H9 (cell line): ENCODE measurements around the gene SLC44A2. TPM values are rescaled to one million over a fixed set of nuclear protein-coding genes. Genes with fewer than 3 reads are reported as not detected.

Experiments
- DNase-seq: peaks from one replicate; pipeline ENCODE4 v3.0.0-alpha.2; 2017
- H2AFZ ChIP-seq: one replicate; pipeline ENCODE4 v1.6.1; 2013; ENCODE audit warnings: mild to moderate bottlenecking, low read length, control low read depth, moderate library complexity
- H2AK5ac ChIP-seq: 2 replicates; pipeline ENCODE4 v1.6.1; 2013; ENCODE audit warnings: low read length, control low read depth, mixed read lengths; ENCODE audit not compliant: insufficient read length
- H2BK120ac ChIP-seq: one replicate; pipeline ENCODE4 v1.6.1; 2013; ENCODE audit warnings: low read depth, mild to moderate bottlenecking, low read length, control low read depth, inconsistent platforms; ENCODE audit not compliant: poor library complexity, severe bottlenecking
- H2BK12ac ChIP-seq: 2 replicates; pipeline ENCODE4 v1.6.1; 2013; ENCODE audit warnings: low read length, control low read depth, mixed read lengths, low read depth; ENCODE audit not compliant: insufficient read length
- H2BK15ac ChIP-seq: 2 replicates; pipeline ENCODE4 v1.6.1; 2013; ENCODE audit warnings: low read depth, low read length, control low read depth
- H2BK20ac ChIP-seq: one replicate; pipeline ENCODE4 v1.6.1; 2013; ENCODE audit warnings: low read depth, mild to moderate bottlenecking, low read length, control low read depth, inconsistent platforms; ENCODE audit not compliant: poor library complexity, severe bottlenecking
- H2BK5ac ChIP-seq: 2 replicates; pipeline ENCODE4 v1.6.1; 2013; ENCODE audit warnings: low read length, control low read depth, mixed read lengths; ENCODE audit not compliant: insufficient read length
- H3K14ac ChIP-seq: 2 replicates; pipeline ENCODE4 v1.6.1; 2013; ENCODE audit warnings: low read length, control low read depth; ENCODE audit not compliant: insufficient read depth
- H3K18ac ChIP-seq: 2 replicates; pipeline ENCODE4 v1.6.1; 2013; ENCODE audit warnings: low read depth, mild to moderate bottlenecking, mixed read lengths, low read length, control low read depth; ENCODE audit not compliant: insufficient read length
- H3K23ac ChIP-seq: 2 replicates; pipeline ENCODE4 v1.6.1; 2013; ENCODE audit warnings: low read length, control low read depth, mixed read lengths, low read depth; ENCODE audit not compliant: insufficient read length
- H3K23me2 ChIP-seq: 2 replicates; pipeline ENCODE4 v1.6.1; 2013; ENCODE audit warnings: low read depth, mild to moderate bottlenecking, mixed read lengths, low read length, control low read depth; ENCODE audit not compliant: insufficient read length, poor library complexity, severe bottlenecking
- H3K27ac ChIP-seq: 2 replicates; pipeline ENCODE4 v1.5.1; 2013; ENCODE audit warnings: low read length, control low read depth, mixed read lengths, low read depth; ENCODE audit not compliant: insufficient read length
- H3K27me3 ChIP-seq: 2 replicates; pipeline ENCODE4 v1.6.1; 2013; ENCODE audit warnings: low read length, control low read depth, inconsistent platforms; ENCODE audit not compliant: insufficient read depth
- H3K4ac ChIP-seq: 2 replicates; pipeline ENCODE4 v1.6.1; 2013; ENCODE audit warnings: low read depth, mild to moderate bottlenecking, control low read depth, inconsistent platforms, low read length, moderate library complexity
- H3K4me1 ChIP-seq: 2 replicates; pipeline ENCODE4 v1.6.1; 2013; ENCODE audit warnings: low read length, control low read depth, inconsistent platforms; ENCODE audit not compliant: insufficient read depth
- H3K4me2 ChIP-seq: 2 replicates; pipeline ENCODE4 v1.6.1; 2013; ENCODE audit warnings: low read length, control low read depth, mixed read lengths; ENCODE audit not compliant: insufficient read length, insufficient read depth
- H3K56ac ChIP-seq: 2 replicates; pipeline ENCODE4 v1.6.1; 2013; ENCODE audit warnings: low read depth, mild to moderate bottlenecking, mixed read lengths, low read length, control low read depth; ENCODE audit not compliant: insufficient read length
- H3K79me1 ChIP-seq: 2 replicates; pipeline ENCODE4 v1.6.1; 2013; ENCODE audit warnings: low read depth, mild to moderate bottlenecking, moderate library complexity, low read length, control low read depth, inconsistent platforms; ENCODE audit not compliant: insufficient read depth, poor library complexity, severe bottlenecking
- H3K79me2 ChIP-seq: 2 replicates; pipeline ENCODE4 v1.6.1; 2013; ENCODE audit warnings: low read length, control low read depth, inconsistent platforms; ENCODE audit not compliant: insufficient read depth
- H3K9ac ChIP-seq: 2 replicates; pipeline ENCODE4 v1.6.1; 2013; ENCODE audit warnings: low read length, control low read depth, mixed read lengths; ENCODE audit not compliant: insufficient read length; ENCODE audit errors: extremely low read depth
- H3K9me3 ChIP-seq: one replicate; pipeline ENCODE4 v1.6.1; 2013; ENCODE audit warnings: low read depth, low read length, inconsistent platforms; ENCODE audit not compliant: control insufficient read depth
- H3T11ph ChIP-seq: one replicate; pipeline ENCODE4 v1.6.1; 2013; ENCODE audit warnings: mild to moderate bottlenecking, low read length, control low read depth, inconsistent platforms
- H4K20me1 ChIP-seq: one replicate; pipeline ENCODE4 v1.6.1; 2013; ENCODE audit not compliant: control insufficient read depth, insufficient read length, insufficient read depth
- H4K5ac ChIP-seq: 2 replicates; pipeline ENCODE4 v1.6.1; 2013; ENCODE audit warnings: low read depth, mild to moderate bottlenecking, mixed read lengths, low read length, control low read depth; ENCODE audit not compliant: insufficient read length
- H4K8ac ChIP-seq: replicated peaks from 2 replicates; pipeline ENCODE4 v1.6.1; 2013; ENCODE audit warnings: low read length, control low read depth, mixed read lengths, low read depth; ENCODE audit not compliant: insufficient read length
- H4K91ac ChIP-seq: 2 replicates; pipeline ENCODE4 v1.6.1; 2013; ENCODE audit warnings: low read depth, mild to moderate bottlenecking, moderate library complexity, mixed read lengths, low read length, control low read depth; ENCODE audit not compliant: insufficient read length
- H3K27ac Mint-ChIP-seq, 3 experiments: 2 replicates in 2 of 3; 3 replicates in 1 of 3; pipeline ENCODE4 v1.8.0; 2020 to 2021; ENCODE audit warnings: mixed read lengths in 3 of 3, mild to moderate bottlenecking in 1 of 3, moderate library complexity in 1 of 3
- H3K27me3 Mint-ChIP-seq: 2 replicates; pipeline ENCODE4 v1.8.0; 2021; ENCODE audit warnings: low read depth, mild to moderate bottlenecking, moderate library complexity, mixed read lengths
- H3K36me3 Mint-ChIP-seq, 3 experiments: 2 replicates in 2 of 3; 3 replicates in 1 of 3; pipeline ENCODE4 v1.8.0; 2020 to 2021; ENCODE audit warnings: low read depth in 3 of 3, mixed read lengths in 3 of 3; ENCODE audit not compliant: insufficient read depth in 1 of 3
- H3K4me1 Mint-ChIP-seq, 2 experiments: 2 replicates each; pipeline ENCODE4 v1.8.0; 2020; ENCODE audit warnings: mixed read lengths in 2 of 2
- H3K4me3 Mint-ChIP-seq, 2 experiments: 2 replicates in 1 of 2; 3 replicates in 1 of 2; pipeline ENCODE4 v1.8.0; 2020 to 2021; ENCODE audit warnings: mild to moderate bottlenecking in 2 of 2, mixed read lengths in 2 of 2, moderate library complexity in 1 of 2
- H3K9me3 Mint-ChIP-seq, 2 experiments: 2 replicates in 1 of 2; 3 replicates in 1 of 2; pipeline ENCODE4 v1.8.0; 2020; ENCODE audit warnings: mild to moderate bottlenecking in 2 of 2, mixed read lengths in 2 of 2, moderate library complexity in 1 of 2
- WGBS: extraction: QIAGEN DNeasy Blood & Tissue Kit; methylation state at CpG from one replicate; pipeline ENCODE4 v1.1.7; 2013; ENCODE audit warnings: missing lambda C conversion rate, low lambda C conversion rate, mixed read lengths; ENCODE audit not compliant: insufficient read length; ENCODE audit errors: extremely low coverage; 5-methylcytosine and 5-hydroxymethylcytosine counted together
- total RNA-seq: library from RNA; stranded (reverse); gene quantifications from 2 replicates; pipeline ENCODE4 v1.2.1, GENCODE V29; 2021
- TF ChIP-seq, protein P1 (sequence below): fragments of 200-600 bp; sonication (generic); conservative IDR thresholded peaks from 3 replicates; pipeline ENCODE4 v1.8.0; 2021; ENCODE audit warnings: antibody characterized with exemption, mild to moderate bottlenecking

SLC44A2 gene
- total RNA-seq, 1 experiment from 2014 or later = 121 TPM

DNA sequence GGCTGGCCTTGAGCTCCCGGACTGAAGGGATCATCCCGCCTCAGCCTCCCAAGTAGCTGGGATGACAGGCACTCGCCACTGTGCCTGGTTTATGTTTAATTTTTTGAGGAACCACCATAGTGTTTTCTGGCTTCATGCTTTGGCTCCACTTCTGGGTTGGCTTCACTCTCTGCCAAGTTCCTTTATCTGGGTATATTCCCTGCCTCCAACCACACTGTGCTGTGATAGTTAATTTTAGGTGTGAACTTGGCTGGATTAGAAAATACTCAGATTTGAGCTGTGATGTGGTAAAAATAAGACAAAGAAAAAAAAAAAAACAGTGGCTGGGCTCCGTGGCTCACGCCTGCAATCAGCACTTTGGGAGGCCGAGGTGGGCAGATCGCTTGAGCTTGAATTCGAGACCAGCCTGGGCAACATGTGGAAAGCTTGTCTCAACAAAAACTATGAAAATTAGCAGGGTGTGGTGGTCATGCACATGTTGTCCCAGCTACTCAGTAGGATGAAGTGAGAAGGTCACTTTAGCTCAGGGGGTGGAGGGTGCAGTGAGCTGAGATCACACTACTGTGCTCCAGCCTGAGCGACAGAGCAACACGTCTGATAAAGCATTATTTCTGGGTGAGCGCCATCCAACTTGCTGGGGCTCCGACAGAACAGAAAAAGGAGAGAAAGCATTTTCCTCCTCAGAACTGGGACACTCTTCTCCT, 21.3 kb downstream of the SLC44A2 start:
- H2BK120ac ChIP-seq = no peak overlapping the region
- H3K79me2 ChIP-seq = no peaks in the 10 kb centered on the region
- H4K5ac ChIP-seq = no peak overlapping the region
- H3K23me2 ChIP-seq = no peaks in the 10 kb centered on the region
- WGBS = no CpG with 5 or more reads among the region's 12 CpGs
- H3K27me3 ChIP-seq = no peaks in the 10 kb centered on the region
- no peak overlapping the region for H3K23ac ChIP-seq
- H3K4me3 Mint-ChIP-seq = no peak overlapping the region
- peaks cover 25 to 29% of the 10 kb centered on the region in 2 experiments for H3K4me1 Mint-ChIP-seq
- no peak overlapping the region for H2AFZ ChIP-seq
- no peak overlapping the region for H3T11ph ChIP-seq
- H3K18ac ChIP-seq = no peak overlapping the region
- H3K27ac Mint-ChIP-seq = peak overlapping the region in 1 of 3 experiments; percentile 36; a peak in 1 of 7 replicates
- H2BK12ac ChIP-seq = no peak overlapping the region
- no peaks in the 10 kb centered on the region for H3K27me3 Mint-ChIP-seq
- H3K79me1 ChIP-seq = no peaks in the 10 kb centered on the region
- H3K4me1 ChIP-seq = peaks cover 3% of the 10 kb centered on the region; the same call in 1 of the 2 replicates
- H2BK20ac ChIP-seq = no peak overlapping the region
- H3K9me3 ChIP-seq = no peaks in the 10 kb centered on the region
- H4K20me1 ChIP-seq = no peaks in the 10 kb centered on the region
- H2BK15ac ChIP-seq = no peak overlapping the region
- TF ChIP-seq, protein P1, sequence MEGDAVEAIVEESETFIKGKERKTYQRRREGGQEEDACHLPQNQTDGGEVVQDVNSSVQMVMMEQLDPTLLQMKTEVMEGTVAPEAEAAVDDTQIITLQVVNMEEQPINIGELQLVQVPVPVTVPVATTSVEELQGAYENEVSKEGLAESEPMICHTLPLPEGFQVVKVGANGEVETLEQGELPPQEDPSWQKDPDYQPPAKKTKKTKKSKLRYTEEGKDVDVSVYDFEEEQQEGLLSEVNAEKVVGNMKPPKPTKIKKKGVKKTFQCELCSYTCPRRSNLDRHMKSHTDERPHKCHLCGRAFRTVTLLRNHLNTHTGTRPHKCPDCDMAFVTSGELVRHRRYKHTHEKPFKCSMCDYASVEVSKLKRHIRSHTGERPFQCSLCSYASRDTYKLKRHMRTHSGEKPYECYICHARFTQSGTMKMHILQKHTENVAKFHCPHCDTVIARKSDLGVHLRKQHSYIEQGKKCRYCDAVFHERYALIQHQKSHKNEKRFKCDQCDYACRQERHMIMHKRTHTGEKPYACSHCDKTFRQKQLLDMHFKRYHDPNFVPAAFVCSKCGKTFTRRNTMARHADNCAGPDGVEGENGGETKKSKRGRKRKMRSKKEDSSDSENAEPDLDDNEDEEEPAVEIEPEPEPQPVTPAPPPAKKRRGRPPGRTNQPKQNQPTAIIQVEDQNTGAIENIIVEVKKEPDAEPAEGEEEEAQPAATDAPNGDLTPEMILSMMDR = no peak
- no peak overlapping the region for H4K8ac ChIP-seq
- H3K36me3 Mint-ChIP-seq = peaks cover 4 to 26% (median 22%) of the 10 kb centered on the region in 3 experiments; a peak in 6 of 7 replicates
- H3K27ac ChIP-seq = no peak overlapping the region
- no peak overlapping the region for H3K9ac ChIP-seq
- no peak overlapping the region for H2BK5ac ChIP-seq
- H3K4ac ChIP-seq = no peak overlapping the region
- H3K9me3 Mint-ChIP-seq = no peaks in the 10 kb centered on the region
- no peak for DNase-seq
- H3K14ac ChIP-seq = no peak overlapping the region
- no peak overlapping the region for H3K4me2 ChIP-seq
- H4K91ac ChIP-seq = no peak overlapping the region
- no peak overlapping the region for H2AK5ac ChIP-seq
- H3K56ac ChIP-seq = no peak overlapping the region
